DLD1 (cell line): ENCODE data around the gene EYA2.
"Not testable (repeated sequence)": the region's sequence is repeated elsewhere in the genome, so short reads cannot be mapped to it uniquely, and the experiment has no call there.

ENCODE experiments used
- in situ Hi-C: cut with HindIII; loops from 2 replicates; pipeline ENCODE4 v1.10.0; 2017; ENCODE audit warnings: low sequenced_read_pairs

EYA2 gene

DNA sequence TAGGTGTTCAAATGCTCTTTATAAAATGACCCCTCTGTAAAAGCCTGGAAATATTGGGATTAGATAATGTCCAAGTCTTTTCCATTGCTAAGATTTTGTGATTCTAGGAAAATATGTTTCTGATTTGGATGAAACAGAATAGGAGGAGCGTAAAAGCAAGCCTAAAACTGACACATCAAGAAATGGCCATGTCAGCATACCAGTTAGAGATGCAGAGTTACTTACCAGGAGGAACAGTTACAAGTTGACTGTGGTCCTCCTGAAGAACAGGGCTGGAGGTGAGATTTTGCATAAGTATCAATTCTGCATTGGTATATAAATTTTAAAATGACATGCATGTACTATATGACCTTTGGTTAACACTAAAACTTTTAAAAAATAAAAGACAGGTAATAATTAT, 35.3 kb downstream of the EYA2 start:
- in situ Hi-C loops: no loop called here

DNA sequence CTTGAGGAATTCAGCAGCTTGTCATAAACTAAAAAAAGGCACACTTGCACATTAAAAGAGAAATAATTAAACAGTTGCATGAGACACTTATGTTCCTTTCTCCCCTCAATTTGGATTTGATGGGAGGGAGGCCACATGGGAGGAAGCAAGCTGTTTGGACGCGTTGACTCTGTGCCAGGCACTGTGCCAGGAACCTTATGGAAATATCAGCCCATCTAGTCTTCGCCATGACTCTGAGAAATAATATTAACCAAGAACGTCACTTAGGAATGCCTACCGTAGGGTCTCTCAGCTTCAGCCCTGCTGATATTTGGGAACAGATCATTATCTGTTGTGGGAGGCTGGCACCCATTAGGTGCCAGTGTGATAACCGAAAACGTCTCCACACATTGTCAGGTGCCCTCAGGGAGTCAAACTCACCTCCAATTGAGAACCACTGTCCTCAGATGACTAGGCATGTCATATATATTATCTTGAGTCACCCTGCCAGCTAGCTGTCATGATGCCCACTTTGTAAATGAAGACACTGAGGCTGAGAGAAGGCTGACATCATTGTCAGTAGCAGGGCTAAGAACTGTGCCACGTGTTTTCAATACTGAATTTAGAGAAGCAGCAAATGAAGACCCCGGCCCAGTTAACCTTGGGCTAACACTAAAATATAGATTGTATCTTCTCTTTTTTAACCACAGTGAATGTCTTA, 36.1 kb downstream of the EYA2 start:
- in situ Hi-C loops: no loop called here

DNA sequence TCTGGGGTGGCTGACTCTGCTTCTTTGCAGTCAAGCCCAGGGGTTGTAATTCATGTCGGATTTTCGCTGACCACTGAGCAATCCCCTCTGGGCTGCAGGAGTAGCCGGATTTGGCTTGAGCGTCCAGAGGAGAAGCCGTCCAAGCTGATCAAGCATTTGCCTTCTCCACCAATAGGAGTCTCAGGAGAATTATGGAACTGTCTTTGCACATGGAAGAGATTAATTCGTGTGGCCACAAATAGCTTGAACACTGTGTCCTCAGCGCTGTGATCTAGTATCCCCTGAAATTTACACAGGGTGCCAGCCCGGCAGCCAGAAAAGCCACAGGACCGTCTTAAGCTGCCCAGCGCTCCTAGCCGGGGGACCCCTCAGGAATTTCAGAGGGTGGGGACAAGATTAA, 37.1 kb downstream of the EYA2 start:
- in situ Hi-C loops: no loop called here

DNA sequence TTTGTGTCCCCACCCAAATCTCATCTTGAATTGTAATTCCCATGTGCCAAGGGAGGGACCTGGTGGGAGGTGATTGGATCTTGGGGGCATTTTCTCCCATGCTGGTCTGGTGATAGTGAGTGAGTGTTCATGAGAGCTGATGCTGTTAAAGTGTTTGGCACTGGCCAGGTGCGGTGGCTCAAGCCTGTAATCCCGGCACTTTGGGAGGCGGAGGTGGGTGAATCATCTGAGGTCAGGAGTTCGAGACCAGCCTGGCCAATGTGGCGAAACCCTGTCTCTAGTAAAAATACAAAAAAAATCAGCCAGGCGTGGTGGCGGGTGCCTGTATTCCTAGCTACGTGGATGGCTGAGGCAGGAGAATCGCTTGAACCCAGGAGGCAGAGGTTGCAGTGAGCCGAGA, 37.8 kb downstream of the EYA2 start:
- in situ Hi-C loops: not testable (repeated sequence)

DNA sequence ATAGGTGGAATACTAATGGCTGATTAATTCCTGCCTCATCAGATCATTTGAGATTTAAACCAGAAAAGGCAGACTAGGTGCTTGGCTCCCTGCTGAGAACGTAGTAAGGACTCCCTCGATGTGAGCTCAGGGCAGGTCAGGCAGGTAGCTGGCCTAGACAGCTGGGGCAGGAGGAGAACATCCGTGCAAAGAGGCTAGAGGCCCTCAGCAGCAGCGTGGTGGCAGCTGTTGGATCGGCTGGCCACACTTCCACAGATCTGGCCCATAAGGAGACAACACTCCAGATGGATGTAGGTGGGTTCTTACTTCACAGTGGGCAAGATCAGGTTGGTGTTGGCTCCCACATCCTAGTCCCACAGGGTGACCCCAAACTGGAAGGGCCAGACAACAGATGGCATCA, 38.5 kb downstream of the EYA2 start:
- in situ Hi-C loops: no loop called here

DNA sequence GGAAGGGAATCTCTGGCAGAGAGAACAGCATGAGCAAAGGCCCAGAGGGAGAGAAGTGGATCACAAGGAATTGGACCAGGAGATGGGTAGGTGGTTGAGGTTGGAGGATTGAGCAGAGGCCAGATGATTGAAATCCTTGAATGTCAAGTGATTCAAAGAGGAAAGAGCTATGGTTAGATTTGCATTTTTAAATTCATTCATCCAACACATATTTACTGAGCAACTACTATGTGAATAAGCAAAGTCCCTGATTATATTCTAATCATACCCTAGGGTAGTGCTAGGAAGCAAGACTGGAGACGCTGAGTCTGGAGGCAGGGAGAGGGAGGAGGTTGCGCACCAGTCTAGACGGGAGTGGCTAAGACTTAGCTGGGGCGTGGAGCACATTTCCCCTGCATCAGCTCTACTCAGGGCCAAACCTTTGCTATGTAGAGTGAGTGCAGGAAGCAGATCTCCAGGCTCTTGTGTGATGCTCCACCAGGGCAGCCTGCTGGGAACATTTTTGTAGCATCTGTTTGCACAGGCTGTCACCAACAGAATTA, 40.2 kb downstream of the EYA2 start:
- in situ Hi-C loops: no loop called here

DNA sequence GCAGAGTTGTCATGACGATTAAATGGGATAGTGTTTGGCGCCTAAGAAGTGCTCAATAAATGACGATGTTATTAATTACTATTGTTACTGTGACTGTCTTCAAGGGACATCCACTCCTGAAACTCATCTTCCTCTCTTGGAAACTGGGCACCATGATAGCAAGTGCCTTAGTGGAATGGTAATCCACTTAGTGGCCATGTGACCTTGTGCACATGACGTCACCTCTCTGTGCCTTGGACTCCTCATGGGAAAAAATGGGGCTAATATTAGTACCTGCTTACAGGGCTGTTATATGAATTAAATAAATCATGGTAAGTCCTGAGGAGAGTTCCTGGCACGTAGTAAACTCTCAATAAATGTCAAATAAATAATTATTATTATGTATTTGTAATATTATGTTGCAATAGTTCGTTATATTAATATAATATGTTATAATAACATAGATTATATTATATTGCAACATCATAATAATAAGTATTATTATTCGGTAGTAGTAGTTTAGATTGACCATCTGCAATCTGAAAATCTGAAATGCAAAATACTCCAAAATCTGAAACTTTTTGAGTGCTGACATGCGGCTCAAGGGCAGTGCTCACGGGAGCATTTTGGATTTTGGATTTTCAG, 40.9 kb downstream of the EYA2 start:
- in situ Hi-C loops: no loop called here

DNA sequence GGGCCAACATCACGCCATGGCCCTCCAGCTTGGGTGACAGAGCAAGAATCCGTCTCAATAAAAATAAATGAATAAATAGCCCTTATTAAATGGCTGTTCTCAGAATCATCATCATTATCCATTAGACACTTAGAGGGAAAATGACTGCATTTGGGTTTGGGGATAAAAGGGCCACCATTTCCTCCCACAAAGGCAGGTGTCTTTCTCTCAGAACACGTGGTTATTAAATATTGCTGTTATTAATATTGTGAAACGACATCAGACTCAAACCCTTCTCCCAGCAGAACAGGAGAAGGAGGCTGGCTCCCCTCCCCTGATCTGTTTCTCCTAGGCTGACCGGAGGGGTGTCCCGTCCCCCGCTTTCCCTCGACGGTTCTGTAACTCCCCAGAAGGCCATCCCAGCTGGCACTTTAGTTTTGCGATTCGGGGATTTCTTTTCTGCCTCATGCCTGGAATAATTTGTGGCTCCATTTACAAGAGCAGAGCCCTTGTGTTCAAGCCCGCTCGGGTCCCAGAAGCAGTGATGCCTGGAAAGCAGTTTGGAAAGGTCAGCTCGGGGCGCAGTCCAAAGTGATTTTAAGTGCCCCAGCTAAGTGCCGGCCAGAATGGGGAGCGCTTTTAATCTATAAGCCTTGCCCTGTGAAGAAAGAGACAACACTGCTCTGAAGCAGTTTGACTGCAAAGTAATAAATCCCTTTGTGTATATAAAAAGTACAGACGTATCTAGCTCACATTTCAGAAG, 41.9 kb downstream of the EYA2 start:
- in situ Hi-C loops: no loop called here

DNA sequence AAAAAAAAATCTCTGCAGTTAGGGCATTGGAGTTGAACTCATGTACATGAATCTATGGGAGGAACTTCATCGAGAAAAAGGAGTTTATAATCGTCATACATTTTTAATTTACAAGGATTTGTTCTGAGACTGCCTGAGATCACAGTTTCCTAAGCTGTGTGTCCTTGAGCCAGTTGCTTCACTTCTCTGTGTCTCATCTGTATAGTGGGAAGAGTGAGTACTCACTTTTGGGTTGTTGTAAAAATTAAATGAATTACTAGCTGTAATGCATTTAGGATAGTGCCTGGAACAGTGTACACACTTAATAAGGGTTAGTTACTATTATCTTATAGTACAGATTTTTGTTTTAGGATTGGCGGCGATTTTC, 42.5 kb downstream of the EYA2 start:
- in situ Hi-C loops: no loop called here

DNA sequence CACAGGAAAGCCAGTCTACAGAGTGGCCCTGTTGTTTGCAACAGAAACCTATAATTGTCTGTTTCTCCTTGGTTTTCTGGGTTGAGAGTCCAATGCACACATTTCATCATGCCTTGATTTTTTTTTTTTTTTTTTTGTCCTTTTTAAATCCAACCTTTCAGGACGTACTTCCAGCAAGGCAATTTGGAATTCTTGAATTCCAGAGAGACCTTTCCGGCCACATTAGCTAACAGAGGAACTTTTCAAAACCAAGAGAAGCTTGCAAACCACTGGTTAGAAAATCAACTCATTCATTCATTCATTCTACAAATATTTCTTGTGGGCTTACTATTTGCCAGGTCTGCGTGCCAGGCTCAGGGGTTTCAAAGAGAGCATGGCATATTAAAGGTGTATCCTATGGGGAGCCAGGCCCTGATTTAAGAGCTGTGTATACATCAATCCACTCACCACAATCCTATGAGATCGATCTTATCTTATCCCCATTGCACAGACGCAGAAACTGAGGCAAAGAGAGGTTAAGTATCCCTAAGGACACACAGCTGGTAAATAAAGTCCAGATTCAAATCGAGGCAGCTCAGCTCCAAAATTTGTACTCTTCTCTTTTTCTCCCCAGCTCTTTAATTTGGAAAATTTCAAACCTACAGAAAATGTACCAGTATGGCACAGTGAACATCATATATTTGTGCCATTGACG, 43.0 kb downstream of the EYA2 start:
- in situ Hi-C loops: no loop called here

DNA sequence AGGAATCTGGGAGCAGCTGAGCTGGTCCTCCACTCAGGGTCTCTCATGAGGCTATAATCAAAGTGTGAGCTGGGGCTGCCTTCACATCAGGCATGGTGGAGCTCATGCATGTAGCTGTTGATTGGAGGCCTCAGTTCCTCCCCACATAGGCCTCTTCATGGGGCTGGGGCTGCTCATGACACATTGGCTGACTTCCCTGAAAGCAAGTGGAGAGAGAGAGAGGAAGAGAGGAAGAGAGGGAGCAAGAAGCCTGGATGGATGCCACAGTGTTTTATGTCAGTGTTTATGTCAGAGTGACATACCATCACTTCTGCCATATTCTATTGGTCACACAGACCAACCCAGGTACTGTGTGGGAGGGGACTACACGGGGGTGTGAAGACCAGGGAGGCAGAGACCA, 43.8 kb downstream of the EYA2 start:
- in situ Hi-C loops: no loop called here

DNA sequence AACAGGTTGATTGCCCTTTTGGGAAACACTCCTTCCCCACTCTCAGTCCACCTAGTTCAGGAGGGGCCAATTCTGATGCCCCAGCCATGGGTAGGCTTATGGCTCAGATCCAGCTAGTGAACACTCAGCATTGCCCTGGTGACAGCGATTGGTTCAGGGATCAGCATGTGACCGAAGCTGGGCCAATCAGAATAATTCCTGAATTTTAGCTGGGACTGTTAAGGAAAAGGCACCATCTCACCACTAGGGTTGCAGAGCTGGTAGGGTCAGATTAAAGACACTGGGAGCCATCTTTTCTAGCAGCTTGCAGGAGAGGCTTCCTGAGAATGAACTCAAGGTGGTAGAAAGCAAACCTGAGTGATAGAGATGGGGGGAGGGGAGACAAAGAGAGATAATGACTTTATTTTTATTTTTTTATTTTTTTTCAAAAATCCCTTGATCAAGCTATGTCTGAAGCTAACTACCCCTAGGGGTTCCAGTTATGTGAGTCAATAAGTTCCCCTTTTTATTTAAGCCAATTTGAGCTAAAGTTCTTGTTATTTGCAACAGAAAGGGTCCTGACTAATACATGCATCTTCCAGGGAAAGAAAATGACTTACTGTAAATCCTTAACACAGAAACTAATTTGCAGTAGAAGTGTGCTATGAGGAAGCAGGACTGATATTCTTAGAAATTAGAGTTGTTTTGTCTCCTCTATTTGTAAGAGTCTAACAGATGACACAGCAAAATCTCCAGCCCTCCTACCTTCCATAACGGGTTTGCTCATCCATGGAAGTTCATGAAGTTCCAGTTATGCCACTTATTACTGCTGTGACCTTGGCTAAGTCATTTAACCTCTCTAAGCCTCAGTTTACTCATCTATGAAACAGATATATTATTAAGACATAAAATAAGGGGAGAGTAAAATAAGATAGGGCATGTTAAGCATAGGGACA, 44.7 kb downstream of the EYA2 start:
- in situ Hi-C loops: no loop called here

DNA sequence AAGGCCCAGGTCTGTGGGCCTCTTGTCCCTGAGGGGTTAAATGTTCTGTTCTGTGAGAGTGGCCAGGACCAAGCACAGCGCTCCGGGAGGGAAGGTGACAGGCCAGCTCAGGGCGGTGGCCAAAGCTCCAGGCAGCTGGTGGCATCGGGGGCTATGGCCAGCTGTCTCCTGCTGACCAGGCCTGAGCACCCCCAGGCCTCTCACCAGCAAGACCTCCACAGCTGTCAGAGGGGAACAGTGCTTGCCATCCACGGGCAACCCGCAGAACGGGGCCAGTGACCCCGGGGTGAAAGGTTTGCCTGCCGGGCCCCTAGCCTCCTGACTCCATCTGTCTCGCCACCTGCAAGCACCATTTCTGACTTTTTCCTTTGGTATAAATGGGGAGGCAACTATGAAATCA, 46.0 kb downstream of the EYA2 start:
- in situ Hi-C loops: no loop called here

DNA sequence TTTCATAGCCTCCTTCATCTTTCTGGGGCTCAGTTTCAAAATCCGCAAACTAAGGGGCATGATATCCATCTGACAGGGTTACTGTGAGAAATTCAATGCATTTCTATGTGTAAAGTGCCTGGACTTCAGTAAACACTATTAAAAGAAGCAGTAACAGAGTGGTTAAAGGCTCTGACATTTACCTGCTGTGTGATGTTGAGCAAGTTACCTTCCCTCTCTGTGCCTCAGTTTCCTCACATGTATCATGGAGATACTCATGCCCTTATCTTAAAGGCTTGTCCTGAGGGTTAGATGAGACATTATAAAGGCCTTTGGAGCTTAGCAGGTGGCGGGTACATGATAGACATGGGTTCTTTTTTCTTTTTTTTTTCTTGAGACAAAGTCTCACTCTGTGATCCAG, 46.8 kb downstream of the EYA2 start:
- in situ Hi-C loops: no loop called here

DNA sequence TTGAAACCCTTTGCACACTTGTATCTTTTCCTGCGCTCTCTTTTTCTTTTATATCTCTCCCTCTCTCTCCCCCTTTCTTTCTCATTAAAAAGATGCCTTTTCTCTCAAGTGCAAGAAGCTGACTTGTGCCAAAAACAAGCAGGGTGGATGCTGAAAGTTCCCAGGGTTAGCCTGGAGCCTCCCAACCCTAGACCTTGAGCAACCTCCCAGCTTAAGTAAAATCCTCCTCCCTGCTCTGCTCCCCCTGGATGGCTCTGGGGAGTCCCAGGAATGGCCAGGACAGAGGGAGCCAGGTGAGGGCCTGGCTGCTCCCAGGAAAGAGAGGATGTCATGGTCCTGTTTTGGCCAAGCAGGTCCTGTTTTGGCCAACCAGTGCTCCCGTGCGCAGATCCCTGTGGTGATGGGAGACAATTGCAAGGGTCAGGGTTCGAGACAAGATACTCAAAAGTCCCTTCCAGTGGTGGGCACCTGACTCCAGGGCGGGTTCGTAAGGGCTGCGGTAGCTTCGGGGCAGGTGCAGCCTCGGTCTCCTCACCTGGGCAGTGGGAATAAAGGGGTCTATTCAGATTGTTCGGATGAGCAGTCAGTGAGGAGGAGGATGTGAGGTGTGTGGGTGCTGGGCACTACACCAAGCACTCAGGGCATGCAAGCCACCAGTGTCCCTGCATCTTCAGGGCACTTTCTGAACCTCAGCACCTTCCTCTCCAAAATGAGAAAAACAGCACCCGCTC, 49.4 kb downstream of the EYA2 start:
- in situ Hi-C loops: no loop called here

DNA sequence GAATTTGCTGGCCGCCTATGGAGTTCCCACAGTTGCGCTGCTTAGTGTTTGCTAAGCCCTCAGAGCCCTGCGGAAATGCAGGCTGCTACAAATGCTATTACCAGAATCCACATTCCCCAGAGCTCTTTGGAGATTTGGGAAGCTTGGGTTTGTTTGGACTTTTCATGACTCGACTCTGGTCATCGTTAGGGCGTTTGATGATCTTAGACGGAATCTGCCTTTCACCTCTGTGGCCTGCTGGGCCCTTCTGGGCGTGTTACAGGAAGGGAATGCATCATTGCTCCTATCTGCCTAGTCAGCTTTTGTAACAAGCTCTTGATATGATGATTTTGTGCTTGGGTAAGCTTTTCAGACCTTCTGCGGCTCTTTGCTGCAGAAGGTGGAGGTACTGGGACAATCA, 50.8 kb downstream of the EYA2 start:
- in situ Hi-C loops: loop anchor here (5.0 kb wide), 1 partner anchor 52 kb away; no protein-coding TSS in a partner anchor

DNA sequence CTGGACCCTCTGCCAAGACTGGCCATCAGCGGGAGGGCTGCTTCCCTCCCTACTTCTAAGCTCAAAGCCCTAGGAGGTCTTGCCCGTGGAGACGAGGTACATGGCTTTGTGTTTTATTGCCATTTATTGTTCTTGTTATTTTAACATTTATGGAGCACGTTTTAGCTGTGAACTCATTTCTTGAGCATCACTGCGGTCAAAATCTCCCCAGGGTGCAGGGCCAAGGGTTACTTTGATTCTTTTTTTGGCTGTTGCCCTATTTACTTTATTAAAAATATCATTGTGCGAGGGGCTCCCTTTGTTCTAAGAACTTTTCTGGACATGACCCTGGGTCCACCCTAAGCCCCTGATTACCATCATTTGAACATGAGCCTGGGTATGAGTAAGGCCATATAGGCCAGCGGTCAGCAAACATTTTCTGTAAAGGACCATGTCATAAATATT, 51.6 kb downstream of the EYA2 start:
- in situ Hi-C loops: loop anchor here (5.0 kb wide), 1 partner anchor 51 kb away; no protein-coding TSS in a partner anchor

DNA sequence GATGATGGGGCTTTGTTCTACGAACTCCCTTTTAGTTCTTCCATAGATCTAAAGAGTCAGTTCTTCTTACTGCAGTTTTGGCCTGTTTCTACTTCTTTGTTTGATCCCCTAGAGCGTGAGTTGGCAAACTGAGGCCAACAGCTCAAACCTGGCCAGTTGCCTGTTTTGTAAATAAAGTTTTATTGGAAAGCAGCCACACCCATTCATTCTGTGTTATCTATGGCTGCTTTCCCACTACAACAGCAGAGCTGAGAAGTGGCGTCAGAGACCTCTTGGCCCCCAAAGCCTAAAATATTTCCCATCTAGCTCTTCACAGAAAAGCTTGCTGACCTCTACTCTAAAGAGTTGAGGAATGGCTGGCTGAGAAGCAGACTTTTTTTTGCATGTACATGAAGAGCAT, 52.2 kb downstream of the EYA2 start:
- in situ Hi-C loops: loop anchor here (5.0 kb wide), 1 partner anchor 51 kb away; no protein-coding TSS in a partner anchor

DNA sequence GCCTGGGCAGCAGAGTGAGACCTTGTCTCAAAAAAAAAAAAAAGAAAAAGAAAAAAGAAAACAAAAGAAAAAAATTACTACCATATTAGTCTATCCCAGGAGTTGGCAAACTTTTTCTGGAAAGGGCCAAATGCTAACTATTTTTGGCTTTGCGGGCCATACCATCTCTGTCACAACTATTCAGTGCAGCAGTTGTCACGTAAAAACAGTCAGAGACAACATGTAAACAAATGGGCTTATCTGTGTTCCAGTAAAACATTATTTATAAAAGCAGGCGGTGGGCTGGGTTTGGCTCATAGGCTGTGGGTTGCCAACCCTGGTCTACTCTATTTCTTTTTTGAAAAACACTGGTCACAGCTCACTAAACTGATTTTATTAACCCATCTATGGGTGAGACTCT, 53.4 kb downstream of the EYA2 start:
- in situ Hi-C loops: loop anchor here (5.0 kb wide), 1 partner anchor 49 kb away; no protein-coding TSS in a partner anchor
